ENCODE measurements around the gene KRTAP12-3. TPM values are rescaled to one million over a fixed set of nuclear protein-coding genes. Genes with fewer than 3 reads are reported as not detected.

Gene KRTAP12-3
- total and polyA plus RNA-seq, 2 donors (not counting 1 experiment from before 2014, with no cell fraction given) = not detected

DNA sequence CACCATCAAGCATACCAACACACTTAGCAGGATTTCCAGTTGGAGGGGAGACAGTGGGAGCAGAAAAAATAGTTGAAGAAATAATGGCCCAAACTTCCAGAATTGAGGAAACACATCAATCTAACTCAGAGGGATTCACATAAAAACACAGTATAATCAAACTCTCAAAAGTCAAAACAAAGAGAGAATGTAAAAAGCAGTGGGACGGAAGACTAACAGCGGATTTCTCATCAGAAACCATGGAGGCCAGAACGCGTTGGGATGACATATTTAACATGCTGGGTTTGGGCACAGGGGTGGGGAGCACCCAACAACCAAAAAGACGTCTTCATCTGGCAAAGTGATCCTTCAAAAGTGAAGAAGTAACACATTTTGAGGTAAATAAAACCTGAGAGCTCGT is 37.8 kb upstream of the KRTAP12-3 start:
- Histone ChIP-seq H3K4me3 (replicated peaks in 1 of 4; ENCODE audit: control extremely low read depth in 1 of 4, insufficient read depth in 1 of 4, low read depth in 3 of 4, low read length in 4 of 4) (no peak overlapping the region), H4K20me1 (ENCODE audit: control insufficient read depth, extremely low read depth, insufficient read depth, low read length) (no peaks in the 10 kb centered on the region), H2AFZ (ENCODE audit: low read length) (no peak overlapping the region), H3K27ac (ENCODE audit: insufficient read depth, low read length) (no peak overlapping the region), H3K36me3 (ENCODE audit: control insufficient read depth, insufficient read depth, low read length) (no peaks in the 10 kb centered on the region), H3K27me3 (ENCODE audit: control insufficient read depth, insufficient read depth, low read length) (no peaks in the 10 kb centered on the region), H3K79me2 (ENCODE audit: control insufficient read depth, insufficient read depth, low read length) (no peaks in the 10 kb centered on the region), H3K9me3 (ENCODE audit: control insufficient read depth, insufficient read depth, low read depth, low read length) (no peaks in the 10 kb centered on the region), H3K9ac (ENCODE audit: insufficient read depth, low read length) (no peak overlapping the region), H3K4me2 (ENCODE audit: extremely low read depth, insufficient read depth, low read length) (no peak overlapping the region), H3K4me1 (ENCODE audit: control insufficient read depth, extremely low read depth, insufficient read depth, low read length) (no peaks in the 10 kb centered on the region)
- TF ChIP-seq EZH2 (IDR thresholded peaks at IDR 0.05; ENCODE audit: low read length, missing control alignments) = no peak
- TF ChIP-seq, protein P1, sequence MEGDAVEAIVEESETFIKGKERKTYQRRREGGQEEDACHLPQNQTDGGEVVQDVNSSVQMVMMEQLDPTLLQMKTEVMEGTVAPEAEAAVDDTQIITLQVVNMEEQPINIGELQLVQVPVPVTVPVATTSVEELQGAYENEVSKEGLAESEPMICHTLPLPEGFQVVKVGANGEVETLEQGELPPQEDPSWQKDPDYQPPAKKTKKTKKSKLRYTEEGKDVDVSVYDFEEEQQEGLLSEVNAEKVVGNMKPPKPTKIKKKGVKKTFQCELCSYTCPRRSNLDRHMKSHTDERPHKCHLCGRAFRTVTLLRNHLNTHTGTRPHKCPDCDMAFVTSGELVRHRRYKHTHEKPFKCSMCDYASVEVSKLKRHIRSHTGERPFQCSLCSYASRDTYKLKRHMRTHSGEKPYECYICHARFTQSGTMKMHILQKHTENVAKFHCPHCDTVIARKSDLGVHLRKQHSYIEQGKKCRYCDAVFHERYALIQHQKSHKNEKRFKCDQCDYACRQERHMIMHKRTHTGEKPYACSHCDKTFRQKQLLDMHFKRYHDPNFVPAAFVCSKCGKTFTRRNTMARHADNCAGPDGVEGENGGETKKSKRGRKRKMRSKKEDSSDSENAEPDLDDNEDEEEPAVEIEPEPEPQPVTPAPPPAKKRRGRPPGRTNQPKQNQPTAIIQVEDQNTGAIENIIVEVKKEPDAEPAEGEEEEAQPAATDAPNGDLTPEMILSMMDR (conservative IDR thresholded peaks at IDR 0.05 in 1 of 2, IDR thresholded peaks at IDR 0.05 in 1 of 2; ENCODE audit: low read depth in 1 of 2, low read length in 2 of 2) = no peak
- DNase-seq (ENCODE audit: low read depth in 2 of 2) = no peak

DNA sequence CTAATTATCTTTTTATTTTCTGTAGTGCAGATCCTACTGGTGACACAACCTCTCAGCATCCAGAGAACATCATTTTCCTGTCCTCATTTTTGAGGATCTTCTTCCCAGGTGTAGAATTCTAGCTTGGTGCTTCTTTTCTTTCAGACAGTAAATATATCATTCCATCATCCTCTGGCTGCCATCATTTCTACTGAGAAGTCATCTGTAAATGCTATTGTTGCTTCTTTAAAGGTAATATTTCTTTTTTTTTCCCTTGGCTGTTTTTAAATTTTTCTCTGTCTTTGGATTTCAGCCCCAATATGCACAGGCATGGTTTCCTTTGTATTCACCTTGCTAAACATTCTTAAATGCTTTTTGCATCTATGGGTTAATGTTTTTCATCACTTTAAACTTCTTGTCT is 34.2 kb upstream of the KRTAP12-3 start:
- Histone ChIP-seq H3K79me2 (ENCODE audit: control insufficient read depth, insufficient read depth, low read length) (no peaks in the 10 kb centered on the region), H3K4me1 (ENCODE audit: control insufficient read depth, extremely low read depth, insufficient read depth, low read length) (no peaks in the 10 kb centered on the region)
- DNase-seq (ENCODE audit: low read depth in 2 of 2) = no peak

DNA sequence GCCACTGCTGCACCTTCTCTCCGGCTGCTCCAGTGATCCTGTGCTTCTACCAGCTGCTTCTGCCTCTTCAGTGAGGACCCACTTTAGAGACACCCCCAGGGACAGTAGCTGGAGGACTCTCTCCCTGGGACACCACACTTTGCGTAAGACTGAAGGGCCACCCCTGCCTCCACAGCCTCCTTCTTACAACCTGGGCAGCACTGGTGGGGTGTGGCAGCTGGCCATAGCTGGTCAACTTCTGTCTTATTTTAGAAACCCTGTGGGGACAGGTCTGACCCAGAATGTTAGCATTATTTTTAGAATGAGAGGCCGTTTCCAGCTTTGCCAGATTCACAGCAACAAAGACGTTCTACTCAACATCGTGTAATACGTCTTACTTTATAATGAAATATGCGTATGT is 32.0 kb upstream of the KRTAP12-3 start:
- H2AFZ ChIP-seq (ENCODE audit: low read length) = no peak overlapping the region
- H3K4me3 ChIP-seq (replicated peaks in 1 of 4; ENCODE audit: control extremely low read depth in 1 of 4, insufficient read depth in 1 of 4, low read depth in 3 of 4, low read length in 4 of 4) = no peak overlapping the region
- H3K9me3 ChIP-seq (ENCODE audit: control insufficient read depth, insufficient read depth, low read depth, low read length) = no peaks in the 10 kb centered on the region
- no peaks in the 10 kb centered on the region for H3K4me1 ChIP-seq (ENCODE audit: control insufficient read depth, extremely low read depth, insufficient read depth, low read length)
- TF ChIP-seq EZH2 (IDR thresholded peaks at IDR 0.05; ENCODE audit: low read length, missing control alignments) = no peak
- TF ChIP-seq, protein P1 (conservative IDR thresholded peaks at IDR 0.05 in 1 of 2, IDR thresholded peaks at IDR 0.05 in 1 of 2; ENCODE audit: low read depth in 1 of 2, low read length in 2 of 2) = no peak
- no peaks in the 10 kb centered on the region for H3K79me2 ChIP-seq (ENCODE audit: control insufficient read depth, insufficient read depth, low read length)
- H3K4me2 ChIP-seq (ENCODE audit: extremely low read depth, insufficient read depth, low read length) = no peak overlapping the region
- H4K20me1 ChIP-seq (ENCODE audit: control insufficient read depth, extremely low read depth, insufficient read depth, low read length) = no peaks in the 10 kb centered on the region
- no peak for DNase-seq (ENCODE audit: low read depth in 2 of 2)
- no peaks in the 10 kb centered on the region for H3K36me3 ChIP-seq (ENCODE audit: control insufficient read depth, insufficient read depth, low read length)
- no peak overlapping the region for H3K27ac ChIP-seq (ENCODE audit: insufficient read depth, low read length)
- H3K9ac ChIP-seq (ENCODE audit: insufficient read depth, low read length) = no peak overlapping the region
- H3K27me3 ChIP-seq (ENCODE audit: control insufficient read depth, insufficient read depth, low read length) = no peaks in the 10 kb centered on the region

More for the DNA sequence above, 34.2 kb upstream of the KRTAP12-3 start:
- no peak overlapping the region for H3K27ac ChIP-seq (ENCODE audit: insufficient read depth, low read length)
- H2AFZ ChIP-seq (ENCODE audit: low read length) = no peak overlapping the region
- no peak overlapping the region for H3K4me3 ChIP-seq (replicated peaks in 1 of 4; ENCODE audit: control extremely low read depth in 1 of 4, insufficient read depth in 1 of 4, low read depth in 3 of 4, low read length in 4 of 4)
- H3K9me3 ChIP-seq (ENCODE audit: control insufficient read depth, insufficient read depth, low read depth, low read length) = no peaks in the 10 kb centered on the region
- H3K27me3 ChIP-seq (ENCODE audit: control insufficient read depth, insufficient read depth, low read length) = no peaks in the 10 kb centered on the region
- H4K20me1 ChIP-seq (ENCODE audit: control insufficient read depth, extremely low read depth, insufficient read depth, low read length) = no peaks in the 10 kb centered on the region
- no peak overlapping the region for H3K9ac ChIP-seq (ENCODE audit: insufficient read depth, low read length)
- H3K4me2 ChIP-seq (ENCODE audit: extremely low read depth, insufficient read depth, low read length) = no peak overlapping the region
- no peaks in the 10 kb centered on the region for H3K36me3 ChIP-seq (ENCODE audit: control insufficient read depth, insufficient read depth, low read length)
- TF ChIP-seq EZH2 (IDR thresholded peaks at IDR 0.05; ENCODE audit: low read length, missing control alignments) = no peak
- TF ChIP-seq, protein P1 (conservative IDR thresholded peaks at IDR 0.05 in 1 of 2, IDR thresholded peaks at IDR 0.05 in 1 of 2; ENCODE audit: low read depth in 1 of 2, low read length in 2 of 2) = no peak
